Erythroblast (primary cell): ENCODE measurements around the gene PC.

ENCODE experiments used
- GATA1 ChIP-seq: IDR thresholded peaks from 2 replicates; pipeline ENCODE4 v1.6.1; 2011; ENCODE audit warnings: low read depth, mild to moderate bottlenecking, control low read depth, low read length, moderate library complexity
- POLR2A ChIP-seq: IDR thresholded peaks from 2 replicates; pipeline ENCODE4 v1.6.1; 2011; ENCODE audit warnings: mild to moderate bottlenecking, low read length

GRCh38 chr11:66950112-66950535 lies 8.1 kb downstream of the PC start:
- no peak for TF ChIP-seq POLR2A
- TF ChIP-seq GATA1, result no peak
